Ureter (tissue), 1 donor: ENCODE measurements around the gene LORICRIN. TPM values are rescaled to one million over a fixed set of nuclear protein-coding genes. Genes with fewer than 3 reads are reported as not detected.
A peak's percentile ranks its signal among the peaks of the same experiment; 100 is the strongest.

ENCODE experiments used
- DNase-seq: peaks from one replicate; pipeline ENCODE4 v3.0.0-alpha.2; 2020; ENCODE audit warnings: low spot score
- total RNA-seq: library from RNA; stranded (reverse); gene quantifications from one replicate; pipeline ENCODE4 v1.2.4, GENCODE V29; 2023
- donor health status: DM: yes; HTN: yes; CAD: no.

LORICRIN gene
- total RNA-seq, 1 donor from 2014 or later, result not detected

DNA sequence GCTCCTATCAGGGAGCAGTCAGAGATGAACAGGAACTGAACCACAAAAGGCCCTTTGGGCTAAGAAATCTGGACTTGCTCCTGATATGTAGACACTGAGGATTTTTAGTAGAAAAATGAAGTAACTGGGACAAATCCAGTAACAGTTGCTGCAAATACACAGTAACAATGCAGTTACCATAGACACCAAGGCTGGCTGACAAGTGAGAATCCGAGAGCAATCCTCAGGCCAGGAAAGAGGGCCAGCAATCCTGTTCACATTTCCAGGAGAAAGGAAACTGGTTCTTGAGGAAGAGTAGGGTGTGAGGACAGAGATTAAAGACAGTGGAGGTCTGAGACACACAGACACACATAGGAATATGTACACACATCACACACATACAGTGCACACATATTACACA is 9.3 kb upstream of the LORICRIN start:
- no peak for DNase-seq

DNA sequence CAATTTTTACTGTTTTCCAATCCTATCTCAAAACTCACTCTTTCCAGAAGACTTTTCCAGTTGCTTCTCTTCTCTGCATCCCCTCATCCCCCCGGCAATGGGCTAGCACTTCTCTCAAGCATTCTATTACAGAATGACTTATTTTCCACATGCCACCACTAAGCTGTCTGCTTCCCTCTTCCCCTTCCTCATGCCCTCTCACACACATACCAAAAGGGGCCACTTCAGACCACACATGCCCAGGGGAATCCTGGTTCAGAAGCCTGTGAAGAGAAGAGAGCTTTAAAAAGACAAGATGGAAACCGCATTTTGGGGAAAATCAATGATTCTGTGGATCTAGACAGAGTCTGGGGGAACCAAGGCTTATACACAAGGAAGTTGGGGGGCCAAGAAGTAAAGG is 8.4 kb upstream of the LORICRIN start:
- DNase-seq, result no peak

GRCh38 chr1:153251562-153251961 is 7.9 kb upstream of the LORICRIN start:
- no peak for DNase-seq

- no peak for DNase-seq
Measured at GRCh38 chr1:153251988-153252387, 7.5 kb upstream of the LORICRIN start.

GRCh38 chr1:153253076-153253475 is 6.4 kb upstream of the LORICRIN start:
- no peak for DNase-seq

GRCh38 chr1:153253693-153254092 is 5.8 kb upstream of the LORICRIN start:
- DNase-seq, result no peak

DNA sequence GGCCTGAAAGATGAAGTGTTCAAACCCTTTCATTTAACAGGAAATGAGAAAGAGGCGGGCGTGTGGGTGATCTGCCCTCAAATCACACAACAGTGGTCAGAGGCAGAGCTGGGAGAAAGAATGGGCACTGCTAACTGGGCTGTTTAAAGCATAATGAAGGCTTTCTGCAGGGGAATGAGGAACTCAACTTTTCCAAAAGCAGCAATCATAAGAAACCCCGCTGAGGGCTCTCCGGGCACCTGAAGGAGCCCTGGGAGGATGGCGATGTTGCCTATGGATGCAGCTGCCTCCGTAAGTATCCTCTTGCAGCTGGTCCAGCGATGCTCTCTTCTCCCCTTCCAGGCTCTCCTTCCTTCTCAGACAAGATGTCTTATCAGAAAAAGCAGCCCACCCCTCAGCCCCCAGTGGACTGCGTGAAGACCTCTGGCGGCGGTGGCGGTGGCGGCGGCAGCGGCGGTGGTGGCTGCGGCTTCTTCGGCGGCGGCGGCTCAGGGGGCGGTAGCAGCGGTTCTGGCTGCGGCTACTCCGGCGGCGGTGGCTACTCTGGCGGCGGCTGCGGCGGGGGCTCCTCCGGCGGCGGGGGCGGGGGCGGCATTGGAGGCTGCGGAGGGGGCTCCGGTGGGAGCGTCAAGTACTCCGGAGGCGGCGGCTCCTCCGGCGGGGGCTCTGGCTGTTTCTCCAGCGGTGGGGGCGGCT is 1.2 kb downstream of the LORICRIN start:
- DNase-seq, result no peak

- DNase-seq, result no peak
Measured at GRCh38 chr1:153261281-153262069, 2.0 kb downstream of the LORICRIN start.

DNA sequence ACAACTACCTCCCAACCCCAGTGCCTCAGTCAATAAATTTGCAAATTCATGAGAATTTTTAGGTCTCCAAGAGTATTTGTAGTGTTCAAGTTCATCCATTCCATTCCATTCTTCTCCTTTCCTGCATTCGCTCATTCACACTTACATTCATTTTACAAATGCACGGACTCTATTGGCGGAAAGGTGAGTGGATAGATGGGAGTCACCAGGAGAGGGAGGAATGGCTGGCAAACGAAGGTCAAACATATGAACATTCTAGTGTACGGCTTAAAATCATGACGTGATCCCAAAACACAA is 2.5 kb downstream of the LORICRIN start:
- DNase-seq, result no peak

GRCh38 chr1:153262462-153263157 is 3.1 kb downstream of the LORICRIN start:
- DNase-seq, result no peak

DNA sequence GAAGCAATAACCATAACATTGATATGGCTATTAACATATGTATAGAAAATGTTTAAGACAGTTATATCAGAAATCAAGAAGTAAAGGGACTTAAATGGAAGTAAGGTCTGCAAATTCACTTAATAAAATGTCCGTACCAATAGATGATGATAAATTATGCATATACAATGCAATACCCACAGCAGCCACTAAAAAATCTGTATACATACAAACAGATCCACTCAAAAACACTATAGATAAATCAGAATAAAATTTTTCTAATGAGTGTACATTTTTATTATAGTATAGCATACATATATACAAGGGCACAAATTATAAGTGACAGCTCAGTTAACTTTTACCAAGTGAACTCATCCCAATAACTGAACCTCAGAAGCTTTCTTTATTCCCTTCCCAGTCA is 6.0 kb downstream of the LORICRIN start:
- no peak for DNase-seq

DNA sequence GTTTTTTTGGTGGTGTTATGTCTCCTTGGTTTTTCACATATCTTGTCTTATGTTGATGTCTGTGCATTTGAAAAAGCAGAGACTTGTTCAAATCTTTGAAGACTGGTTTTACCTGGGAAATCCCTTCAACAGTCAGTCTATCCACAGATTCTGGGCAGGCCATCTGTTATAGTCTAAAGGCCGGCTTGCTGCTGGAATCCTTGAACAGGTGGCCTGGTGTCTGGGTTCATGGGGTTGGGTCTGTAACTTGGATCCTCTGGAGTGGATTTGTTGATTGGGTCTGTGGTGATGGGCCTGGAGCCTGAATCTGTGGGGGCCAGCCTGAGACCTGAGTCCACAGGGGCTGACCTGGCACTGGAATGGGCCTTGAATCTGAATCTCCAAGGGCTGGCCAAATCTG is 12.2 kb downstream of the LORICRIN start:
- no peak for DNase-seq

DNA sequence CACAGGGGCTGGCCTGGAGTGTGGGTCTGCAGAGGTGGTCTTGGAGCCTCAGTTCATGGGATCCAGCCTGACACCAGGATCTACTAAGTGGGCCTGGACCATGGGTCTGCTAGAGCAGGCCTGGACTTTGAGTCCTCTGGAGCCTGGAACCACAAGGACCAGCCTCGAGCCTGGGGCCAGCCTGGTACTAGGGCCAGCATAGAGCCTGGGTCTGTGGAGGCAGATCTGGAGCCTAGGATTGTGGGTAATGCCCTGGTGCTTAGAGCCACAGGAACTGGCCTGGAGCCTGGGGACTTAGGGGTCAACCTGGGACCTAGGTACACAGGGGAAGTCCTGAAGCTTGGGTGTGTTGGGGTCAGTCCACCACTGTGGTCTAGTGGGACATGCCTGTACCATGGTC is 12.7 kb downstream of the LORICRIN start:
- no peak for DNase-seq

GRCh38 chr1:153277852-153278251 is 18.4 kb downstream of the LORICRIN start:
- no peak for DNase-seq

- peak; percentile 54 for DNase-seq
Measured at GRCh38 chr1:153288634-153289275, 29.3 kb downstream of the LORICRIN start.

- DNase-seq, result no peak
Measured at GRCh38 chr1:153291514-153291913, 32.0 kb downstream of the LORICRIN start.

GRCh38 chr1:153292185-153292584 is 32.7 kb downstream of the LORICRIN start:
- DNase-seq, result no peak

GRCh38 chr1:153292740-153293479 is 33.4 kb downstream of the LORICRIN start:
- no peak for DNase-seq

- DNase-seq, result no peak
Measured at GRCh38 chr1:153293480-153293775, 33.9 kb downstream of the LORICRIN start.

DNA sequence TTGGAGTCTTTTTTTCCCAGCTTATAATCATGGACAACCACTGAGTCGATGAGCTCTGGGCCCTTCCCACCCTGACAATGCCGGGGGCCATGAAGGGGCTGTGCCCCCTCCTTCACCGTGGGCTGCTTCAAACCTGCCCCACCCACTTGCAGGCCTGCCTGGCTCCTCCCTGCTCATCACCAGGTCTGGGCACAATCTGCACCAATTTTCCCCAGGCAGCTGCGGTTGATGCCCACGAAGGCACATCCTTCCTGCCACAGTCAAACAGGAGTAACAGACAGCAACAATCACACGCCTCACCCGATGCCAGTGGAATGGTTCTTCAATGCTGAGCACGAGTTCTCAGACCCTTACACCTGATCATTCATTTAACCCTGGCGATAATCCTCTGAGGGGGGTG is 34.4 kb downstream of the LORICRIN start:
- no peak for DNase-seq

- no peak for DNase-seq
Measured at GRCh38 chr1:153302308-153302707, 42.8 kb downstream of the LORICRIN start.

GRCh38 chr1:153305682-153306081 is 46.2 kb downstream of the LORICRIN start:
- no peak for DNase-seq
